ENCODE data around the gene CLCN6.

Gene CLCN6

DNA sequence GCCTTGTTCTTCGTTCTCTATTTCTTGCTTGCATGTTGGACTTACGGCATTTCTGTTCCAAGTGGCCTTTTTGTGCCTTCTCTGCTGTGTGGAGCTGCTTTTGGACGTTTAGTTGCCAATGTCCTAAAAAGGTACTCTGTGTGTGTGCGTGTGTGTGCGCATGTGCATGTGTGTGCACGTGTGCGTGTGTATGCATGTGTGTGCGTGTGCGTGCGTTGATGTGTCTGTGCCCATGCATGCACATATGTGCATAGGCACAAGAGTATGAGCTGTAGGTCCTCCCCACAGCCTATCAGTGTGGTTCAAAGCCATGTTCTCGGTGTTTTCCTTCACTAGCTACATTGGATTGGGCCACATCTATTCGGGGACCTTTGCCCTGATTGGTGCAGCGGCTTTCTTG lies 27.9 kb downstream of the CLCN6 start:
- H3K27me3 ChIP-seq (ENCODE audit: insufficient read depth, poor library complexity, severe bottlenecking) = no peaks in the 10 kb centered on the region
- H3K27ac ChIP-seq (replicated peaks) = no peak overlapping the region
- TF ChIP-seq GABPA (IDR thresholded peaks at IDR 0.05; ENCODE audit: low read depth) = no peak
- TF ChIP-seq, protein P1, sequence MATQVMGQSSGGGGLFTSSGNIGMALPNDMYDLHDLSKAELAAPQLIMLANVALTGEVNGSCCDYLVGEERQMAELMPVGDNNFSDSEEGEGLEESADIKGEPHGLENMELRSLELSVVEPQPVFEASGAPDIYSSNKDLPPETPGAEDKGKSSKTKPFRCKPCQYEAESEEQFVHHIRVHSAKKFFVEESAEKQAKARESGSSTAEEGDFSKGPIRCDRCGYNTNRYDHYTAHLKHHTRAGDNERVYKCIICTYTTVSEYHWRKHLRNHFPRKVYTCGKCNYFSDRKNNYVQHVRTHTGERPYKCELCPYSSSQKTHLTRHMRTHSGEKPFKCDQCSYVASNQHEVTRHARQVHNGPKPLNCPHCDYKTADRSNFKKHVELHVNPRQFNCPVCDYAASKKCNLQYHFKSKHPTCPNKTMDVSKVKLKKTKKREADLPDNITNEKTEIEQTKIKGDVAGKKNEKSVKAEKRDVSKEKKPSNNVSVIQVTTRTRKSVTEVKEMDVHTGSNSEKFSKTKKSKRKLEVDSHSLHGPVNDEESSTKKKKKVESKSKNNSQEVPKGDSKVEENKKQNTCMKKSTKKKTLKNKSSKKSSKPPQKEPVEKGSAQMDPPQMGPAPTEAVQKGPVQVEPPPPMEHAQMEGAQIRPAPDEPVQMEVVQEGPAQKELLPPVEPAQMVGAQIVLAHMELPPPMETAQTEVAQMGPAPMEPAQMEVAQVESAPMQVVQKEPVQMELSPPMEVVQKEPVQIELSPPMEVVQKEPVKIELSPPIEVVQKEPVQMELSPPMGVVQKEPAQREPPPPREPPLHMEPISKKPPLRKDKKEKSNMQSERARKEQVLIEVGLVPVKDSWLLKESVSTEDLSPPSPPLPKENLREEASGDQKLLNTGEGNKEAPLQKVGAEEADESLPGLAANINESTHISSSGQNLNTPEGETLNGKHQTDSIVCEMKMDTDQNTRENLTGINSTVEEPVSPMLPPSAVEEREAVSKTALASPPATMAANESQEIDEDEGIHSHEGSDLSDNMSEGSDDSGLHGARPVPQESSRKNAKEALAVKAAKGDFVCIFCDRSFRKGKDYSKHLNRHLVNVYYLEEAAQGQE (IDR thresholded peaks at IDR 0.05; ENCODE audit: insufficient replicate concordance, low read depth) = no peak
- TF ChIP-seq SPI1 (IDR thresholded peaks at IDR 0.05; ENCODE audit: borderline replicate concordance, low read depth) = no peak
- TF ChIP-seq, protein P2, sequence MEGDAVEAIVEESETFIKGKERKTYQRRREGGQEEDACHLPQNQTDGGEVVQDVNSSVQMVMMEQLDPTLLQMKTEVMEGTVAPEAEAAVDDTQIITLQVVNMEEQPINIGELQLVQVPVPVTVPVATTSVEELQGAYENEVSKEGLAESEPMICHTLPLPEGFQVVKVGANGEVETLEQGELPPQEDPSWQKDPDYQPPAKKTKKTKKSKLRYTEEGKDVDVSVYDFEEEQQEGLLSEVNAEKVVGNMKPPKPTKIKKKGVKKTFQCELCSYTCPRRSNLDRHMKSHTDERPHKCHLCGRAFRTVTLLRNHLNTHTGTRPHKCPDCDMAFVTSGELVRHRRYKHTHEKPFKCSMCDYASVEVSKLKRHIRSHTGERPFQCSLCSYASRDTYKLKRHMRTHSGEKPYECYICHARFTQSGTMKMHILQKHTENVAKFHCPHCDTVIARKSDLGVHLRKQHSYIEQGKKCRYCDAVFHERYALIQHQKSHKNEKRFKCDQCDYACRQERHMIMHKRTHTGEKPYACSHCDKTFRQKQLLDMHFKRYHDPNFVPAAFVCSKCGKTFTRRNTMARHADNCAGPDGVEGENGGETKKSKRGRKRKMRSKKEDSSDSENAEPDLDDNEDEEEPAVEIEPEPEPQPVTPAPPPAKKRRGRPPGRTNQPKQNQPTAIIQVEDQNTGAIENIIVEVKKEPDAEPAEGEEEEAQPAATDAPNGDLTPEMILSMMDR (IDR thresholded peaks at IDR 0.05; ENCODE audit: insufficient read depth, low read length) = no peak
- DNase-seq (ENCODE audit: low read depth in 1 of 2, low spot score in 1 of 2) = no peak
- no peak overlapping the region for H3K4me3 ChIP-seq (replicated peaks; ENCODE audit: insufficient read depth, low read length)

DNA sequence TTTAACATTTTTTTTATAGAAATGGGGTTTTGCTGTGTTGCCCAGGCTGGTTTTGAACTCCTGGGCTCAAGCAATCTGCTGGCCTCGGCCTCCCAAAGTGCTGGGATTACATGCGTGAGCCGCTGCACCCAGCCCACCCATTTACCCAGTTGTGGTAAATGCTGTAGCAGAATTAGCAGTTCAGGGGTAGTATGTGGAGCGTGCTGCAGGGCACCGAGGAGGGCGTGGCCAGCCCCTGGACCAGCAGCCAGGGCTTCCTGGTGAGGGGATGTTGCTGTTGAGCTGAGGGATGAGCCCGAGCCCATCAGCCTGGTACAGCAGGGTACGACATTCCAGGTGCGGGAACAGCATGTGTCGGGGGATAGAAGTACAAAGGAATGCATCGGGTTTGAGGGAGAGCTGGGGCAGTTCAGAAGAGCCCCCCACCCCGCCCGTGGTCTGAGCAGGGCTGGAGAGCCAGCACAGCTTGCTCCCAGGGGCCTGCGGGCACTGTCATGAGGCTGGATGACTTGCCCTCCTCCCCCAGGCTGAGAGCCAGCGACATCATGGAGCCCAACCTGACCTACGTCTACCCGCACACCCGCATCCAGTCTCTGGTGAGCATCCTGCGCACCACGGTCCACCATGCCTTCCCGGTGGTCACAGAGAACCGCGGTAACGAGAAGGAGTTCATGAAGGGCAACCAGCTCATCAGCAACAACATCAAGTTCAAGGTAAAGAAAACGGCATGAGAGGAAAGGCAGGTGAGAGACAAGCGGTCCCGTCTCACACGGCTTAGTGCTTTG lies 29.6 kb downstream of the CLCN6 start:
- no peak for DNase-seq (ENCODE audit: low read depth in 1 of 2, low spot score in 1 of 2)
- Histone ChIP-seq H3K27ac (replicated peaks) (no peak overlapping the region), H3K27me3 (ENCODE audit: insufficient read depth, poor library complexity, severe bottlenecking) (no peaks in the 10 kb centered on the region), H3K4me3 (replicated peaks; ENCODE audit: insufficient read depth, low read length) (no peak overlapping the region)
- TF ChIP-seq, protein P2 (IDR thresholded peaks at IDR 0.05; ENCODE audit: insufficient read depth, low read length) = no peak
- no peak for TF ChIP-seq POLR2AphosphoS5 (IDR thresholded peaks at IDR 0.05; ENCODE audit: low read depth)
- TF ChIP-seq GABPA (IDR thresholded peaks at IDR 0.05; ENCODE audit: low read depth) = no peak
- no peak for TF ChIP-seq SPI1 (IDR thresholded peaks at IDR 0.05; ENCODE audit: borderline replicate concordance, low read depth)
- TF ChIP-seq, protein P1 (IDR thresholded peaks at IDR 0.05; ENCODE audit: insufficient replicate concordance, low read depth) = no peak

DNA sequence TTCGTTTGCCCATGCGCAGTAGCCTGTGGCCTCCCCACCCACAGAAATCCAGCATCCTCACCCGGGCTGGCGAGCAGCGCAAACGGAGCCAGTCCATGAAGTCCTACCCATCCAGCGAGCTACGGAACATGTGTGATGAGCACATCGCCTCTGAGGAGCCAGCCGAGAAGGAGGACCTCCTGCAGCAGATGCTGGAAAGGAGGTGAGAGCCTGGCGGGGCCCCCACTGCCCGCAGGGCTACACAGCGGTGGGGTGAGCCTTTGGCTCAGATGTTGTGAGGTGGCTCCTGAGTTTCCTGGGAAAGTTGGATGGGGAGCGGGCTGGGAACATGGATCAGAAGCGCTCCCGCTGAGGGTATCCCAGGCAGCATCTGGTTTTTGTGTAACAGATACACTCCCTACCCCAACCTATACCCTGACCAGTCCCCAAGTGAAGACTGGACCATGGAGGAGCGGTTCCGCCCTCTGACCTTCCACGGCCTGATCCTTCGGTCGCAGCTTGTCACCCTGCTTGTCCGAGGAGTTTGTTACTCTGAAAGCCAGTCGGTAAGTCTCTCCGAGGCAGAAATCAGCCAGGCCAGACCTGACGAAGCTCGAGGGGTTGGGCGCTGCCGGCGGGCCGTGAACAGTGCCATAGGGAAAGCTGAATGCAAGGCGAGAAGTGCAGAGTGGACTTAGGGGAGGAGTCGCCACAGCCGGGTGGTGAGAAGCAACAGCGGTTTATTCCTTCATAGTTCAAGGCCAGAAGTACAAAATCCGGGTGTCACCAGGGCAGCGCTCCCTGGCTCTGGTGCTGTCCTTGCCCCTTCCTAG lies 31.2 kb downstream of the CLCN6 start:
- DNase-seq (ENCODE audit: low read depth in 1 of 2, low spot score in 1 of 2) = no peak
- no peak for TF ChIP-seq POLR2AphosphoS5 (IDR thresholded peaks at IDR 0.05; ENCODE audit: low read depth)
- TF ChIP-seq, protein P2 (IDR thresholded peaks at IDR 0.05; ENCODE audit: insufficient read depth, low read length) = no peak
- TF ChIP-seq SPI1 (IDR thresholded peaks at IDR 0.05; ENCODE audit: borderline replicate concordance, low read depth) = no peak
- TF ChIP-seq GABPA (IDR thresholded peaks at IDR 0.05; ENCODE audit: low read depth) = no peak
- TF ChIP-seq, protein P1 (IDR thresholded peaks at IDR 0.05; ENCODE audit: insufficient replicate concordance, low read depth) = no peak
- Histone ChIP-seq H3K27ac (replicated peaks) (no peak overlapping the region), H3K27me3 (ENCODE audit: insufficient read depth, poor library complexity, severe bottlenecking) (no peaks in the 10 kb centered on the region), H3K4me3 (replicated peaks; ENCODE audit: insufficient read depth, low read length) (no peak overlapping the region)

Measured in HL-60 (cell line).